HEK293T (cell line): Measurements from ENCODE around the gene TMEM117.

Experiments used
- LEF1 ChIP-seq: fragments of 450-650 bp; IDR thresholded peaks from 2 replicates; pipeline ENCODE4 v1.6.1; 2017; ENCODE audit warnings: mild to moderate bottlenecking, borderline replicate concordance
- PKNOX1 ChIP-seq: fragments of 450-650 bp; IDR thresholded peaks from 2 replicates; pipeline ENCODE4 v1.6.1; 2016

- TF ChIP-seq LEF1 (no peak), PKNOX1 (no peak)
These were observed 145.8 kb downstream of the TMEM117 start for GRCh38 chr12:43981726-43982125.
